ENCODE measurements around the gene PRX. TPM values are rescaled to one million over a fixed set of nuclear protein-coding genes. Genes with fewer than 3 reads are reported as not detected.

Gene PRX, protein sequence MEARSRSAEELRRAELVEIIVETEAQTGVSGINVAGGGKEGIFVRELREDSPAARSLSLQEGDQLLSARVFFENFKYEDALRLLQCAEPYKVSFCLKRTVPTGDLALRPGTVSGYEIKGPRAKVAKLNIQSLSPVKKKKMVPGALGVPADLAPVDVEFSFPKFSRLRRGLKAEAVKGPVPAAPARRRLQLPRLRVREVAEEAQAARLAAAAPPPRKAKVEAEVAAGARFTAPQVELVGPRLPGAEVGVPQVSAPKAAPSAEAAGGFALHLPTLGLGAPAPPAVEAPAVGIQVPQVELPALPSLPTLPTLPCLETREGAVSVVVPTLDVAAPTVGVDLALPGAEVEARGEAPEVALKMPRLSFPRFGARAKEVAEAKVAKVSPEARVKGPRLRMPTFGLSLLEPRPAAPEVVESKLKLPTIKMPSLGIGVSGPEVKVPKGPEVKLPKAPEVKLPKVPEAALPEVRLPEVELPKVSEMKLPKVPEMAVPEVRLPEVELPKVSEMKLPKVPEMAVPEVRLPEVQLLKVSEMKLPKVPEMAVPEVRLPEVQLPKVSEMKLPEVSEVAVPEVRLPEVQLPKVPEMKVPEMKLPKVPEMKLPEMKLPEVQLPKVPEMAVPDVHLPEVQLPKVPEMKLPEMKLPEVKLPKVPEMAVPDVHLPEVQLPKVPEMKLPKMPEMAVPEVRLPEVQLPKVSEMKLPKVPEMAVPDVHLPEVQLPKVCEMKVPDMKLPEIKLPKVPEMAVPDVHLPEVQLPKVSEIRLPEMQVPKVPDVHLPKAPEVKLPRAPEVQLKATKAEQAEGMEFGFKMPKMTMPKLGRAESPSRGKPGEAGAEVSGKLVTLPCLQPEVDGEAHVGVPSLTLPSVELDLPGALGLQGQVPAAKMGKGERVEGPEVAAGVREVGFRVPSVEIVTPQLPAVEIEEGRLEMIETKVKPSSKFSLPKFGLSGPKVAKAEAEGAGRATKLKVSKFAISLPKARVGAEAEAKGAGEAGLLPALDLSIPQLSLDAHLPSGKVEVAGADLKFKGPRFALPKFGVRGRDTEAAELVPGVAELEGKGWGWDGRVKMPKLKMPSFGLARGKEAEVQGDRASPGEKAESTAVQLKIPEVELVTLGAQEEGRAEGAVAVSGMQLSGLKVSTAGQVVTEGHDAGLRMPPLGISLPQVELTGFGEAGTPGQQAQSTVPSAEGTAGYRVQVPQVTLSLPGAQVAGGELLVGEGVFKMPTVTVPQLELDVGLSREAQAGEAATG (N-terminal part only)
- total RNA-seq (10 to 100 TPM; 18.7 to 20.0 TPM), polyA plus RNA-seq (ENCODE audit: insufficient read length in 6 of 6) (10 to 100 TPM; 11.5 to 17.9 (median 13.1) TPM)
- long read RNA-seq, donor 1, full-length matches to known transcripts: 2 of 7 reads
- long read RNA-seq, donor 1, partial matches to known transcripts: 5 of 7 reads
- long read RNA-seq, donor 1, other reads (novel, unspliced or antisense): 0 of 7 reads
- long read RNA-seq, donor 2, full-length matches to known transcripts: 2 of 12 reads
- long read RNA-seq, donor 2, partial matches to known transcripts: 10 of 12 reads
- long read RNA-seq, donor 2, other reads (novel, unspliced or antisense): 0 of 12 reads
- long read RNA-seq, donor 3, full-length matches to known transcripts: 1 of 1 reads
- long read RNA-seq, donor 3, partial matches to known transcripts: 0 of 1 reads
- long read RNA-seq, donor 3, other reads (novel, unspliced or antisense): 0 of 1 reads
- long read RNA-seq, donor 4, partial matches to known transcripts: 4 of 14 reads
- long read RNA-seq, donor 4, other reads (novel, unspliced or antisense): 10 of 14 reads
- long read RNA-seq, donor 5, full-length matches to known transcripts: 1 of 1 reads
- long read RNA-seq, donor 5, partial matches to known transcripts: 0 of 1 reads
- long read RNA-seq, donor 5, other reads (novel, unspliced or antisense): 0 of 1 reads
- long read RNA-seq, donor 6, full-length matches to known transcripts: 1 of 1 reads
- long read RNA-seq, donor 6, partial matches to known transcripts: 0 of 1 reads
- long read RNA-seq, donor 6, other reads (novel, unspliced or antisense): 0 of 1 reads
- long read RNA-seq, donor 7, full-length matches to known transcripts: 1 of 1 reads
- long read RNA-seq, donor 7, partial matches to known transcripts: 0 of 1 reads
- long read RNA-seq, donor 7, other reads (novel, unspliced or antisense): 0 of 1 reads
- long read RNA-seq, donor 8, full-length matches to known transcripts: 1 of 1 reads
- long read RNA-seq, donor 8, partial matches to known transcripts: 0 of 1 reads
- long read RNA-seq, donor 8, other reads (novel, unspliced or antisense): 0 of 1 reads
- long read RNA-seq, donor 9: 0 reads
- long read RNA-seq, donor 10, partial matches to known transcripts: 1 of 13 reads
- long read RNA-seq, donor 10, other reads (novel, unspliced or antisense): 12 of 13 reads
- long read RNA-seq, donor 11: 0 reads
- long read RNA-seq, donor 12, full-length matches to known transcripts: 1 of 1 reads
- long read RNA-seq, donor 12, partial matches to known transcripts: 0 of 1 reads
- long read RNA-seq, donor 12, other reads (novel, unspliced or antisense): 0 of 1 reads

DNA sequence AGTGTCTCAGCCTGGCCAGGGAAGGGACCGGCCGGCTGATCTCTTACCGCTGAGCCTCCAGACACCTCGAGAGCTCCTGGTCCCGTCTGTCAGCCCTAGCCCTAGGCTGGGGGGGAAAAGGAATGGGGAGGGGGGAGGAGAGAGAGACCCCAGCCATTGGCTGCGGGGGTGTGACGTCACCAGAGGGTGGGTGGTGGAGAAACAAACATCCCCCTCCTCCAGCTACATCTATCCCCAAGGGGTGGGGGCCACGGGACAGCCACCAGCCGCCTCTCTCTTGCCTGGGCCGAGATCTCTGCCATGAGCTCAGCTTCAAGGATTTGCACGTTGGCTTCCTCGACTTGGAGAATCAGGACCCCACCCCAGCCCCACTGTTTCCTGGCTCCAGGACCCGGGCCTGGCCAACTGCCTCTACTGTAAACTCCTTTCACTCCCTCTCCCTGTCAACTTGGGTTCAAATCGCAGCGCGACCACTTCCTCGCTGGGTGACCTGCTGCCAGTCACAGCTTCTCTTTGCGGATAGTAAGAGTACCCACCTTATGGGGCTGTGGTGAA is at the start of gene PRX:
TSS of gene PRX (minus strand) at position 88 of the 555 bp plus-strand sequence. CDS start 5,446 bp downstream, outside the sequence.
- peak within 1 kb of the TSS; percentile 51 to 55 for H3K27ac ChIP-seq
- no peaks in the 10 kb centered on the region for H3K27me3 ChIP-seq
- peak within 1 kb of the TSS; percentile 5 to 35 for H3K4me3 ChIP-seq
- TF ChIP-seq, protein P1, sequence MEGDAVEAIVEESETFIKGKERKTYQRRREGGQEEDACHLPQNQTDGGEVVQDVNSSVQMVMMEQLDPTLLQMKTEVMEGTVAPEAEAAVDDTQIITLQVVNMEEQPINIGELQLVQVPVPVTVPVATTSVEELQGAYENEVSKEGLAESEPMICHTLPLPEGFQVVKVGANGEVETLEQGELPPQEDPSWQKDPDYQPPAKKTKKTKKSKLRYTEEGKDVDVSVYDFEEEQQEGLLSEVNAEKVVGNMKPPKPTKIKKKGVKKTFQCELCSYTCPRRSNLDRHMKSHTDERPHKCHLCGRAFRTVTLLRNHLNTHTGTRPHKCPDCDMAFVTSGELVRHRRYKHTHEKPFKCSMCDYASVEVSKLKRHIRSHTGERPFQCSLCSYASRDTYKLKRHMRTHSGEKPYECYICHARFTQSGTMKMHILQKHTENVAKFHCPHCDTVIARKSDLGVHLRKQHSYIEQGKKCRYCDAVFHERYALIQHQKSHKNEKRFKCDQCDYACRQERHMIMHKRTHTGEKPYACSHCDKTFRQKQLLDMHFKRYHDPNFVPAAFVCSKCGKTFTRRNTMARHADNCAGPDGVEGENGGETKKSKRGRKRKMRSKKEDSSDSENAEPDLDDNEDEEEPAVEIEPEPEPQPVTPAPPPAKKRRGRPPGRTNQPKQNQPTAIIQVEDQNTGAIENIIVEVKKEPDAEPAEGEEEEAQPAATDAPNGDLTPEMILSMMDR (IDR thresholded peaks at IDR 0.05): no peak
- no peaks in the 10 kb centered on the region for H3K36me3 ChIP-seq
- no peak for ATAC-seq
- intact Hi-C loops (cut with DNase I): no loop called here
- no peaks in the 10 kb centered on the region for H3K9me3 ChIP-seq
- DNase-seq: peak in 2 of 4 donors; percentile 33 to 66
- peaks cover 0 to 51% of the 10 kb centered on the region in 2 donors for H3K4me1 ChIP-seq

DNA sequence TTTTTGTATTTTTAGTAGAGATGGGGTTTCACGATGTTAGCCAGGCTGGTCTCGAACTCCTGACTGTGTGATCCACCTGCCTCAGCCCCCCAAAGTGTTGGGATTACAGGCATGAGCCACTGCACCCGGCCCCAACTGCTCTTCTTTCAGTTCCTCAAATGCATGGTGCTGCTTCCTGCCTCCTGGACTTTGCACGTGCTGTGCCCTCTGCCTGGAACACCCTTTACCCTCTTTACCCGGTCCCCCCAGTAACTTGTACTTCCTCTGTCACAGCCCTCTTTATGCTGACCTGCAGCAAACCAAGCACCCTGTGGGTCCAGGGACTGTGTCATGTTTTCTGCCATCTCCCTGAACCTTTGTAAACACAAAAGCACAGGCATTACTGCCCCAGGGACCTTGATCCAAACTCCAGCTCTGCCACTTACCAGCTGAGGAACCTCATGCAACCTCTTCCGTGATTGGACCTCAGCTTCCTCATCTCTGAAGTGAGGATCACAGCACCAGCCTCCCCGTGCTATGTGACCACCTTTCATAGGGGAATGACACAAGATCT is 48.6 kb upstream of the PRX start:
- H3K9me3 ChIP-seq: no peaks in the 10 kb centered on the region
- intact Hi-C loops (cut with DNase I): no loop called here
- peaks cover 12 to 53% of the 10 kb centered on the region in 2 donors for H3K4me1 ChIP-seq
- peaks cover 0 to 7% of the 10 kb centered on the region in 2 donors for H3K27me3 ChIP-seq
- H3K27ac ChIP-seq: peak overlapping the region in 1 of 2 donors; percentile 50
- DNase-seq: peak in 1 of 4 donors; percentile 73
- peaks cover 0 to 24% of the 10 kb centered on the region in 2 donors for H3K36me3 ChIP-seq
- TF ChIP-seq, protein P1 (IDR thresholded peaks at IDR 0.05): no peak
- peak overlapping the region in 1 of 2 donors; percentile 2 for H3K4me3 ChIP-seq
- no peak for ATAC-seq

DNA sequence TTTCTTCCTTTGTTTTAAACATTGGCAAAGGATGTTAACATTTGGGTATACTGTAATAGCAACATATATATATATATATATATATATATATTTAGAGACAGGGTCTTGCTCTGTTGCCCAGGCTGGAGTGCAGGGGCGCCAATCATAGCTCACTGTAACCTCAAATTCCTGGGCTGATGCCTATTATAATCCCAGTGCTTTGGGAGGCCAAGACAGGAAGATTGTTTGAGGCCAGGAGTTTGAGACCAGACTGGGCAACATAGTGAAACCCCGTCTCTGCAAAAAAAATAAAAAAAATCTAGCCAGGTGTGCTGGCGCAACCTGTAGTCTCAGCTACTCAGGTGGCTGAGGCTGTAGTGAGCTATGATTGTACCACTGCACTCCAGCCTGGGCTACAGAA is 47.0 kb upstream of the PRX start:
- ATAC-seq (no peak), DNase-seq (no peak)
- no peak overlapping the region for H3K27ac ChIP-seq
- peaks cover 5 to 44% of the 10 kb centered on the region in 2 donors for H3K4me1 ChIP-seq
- no peaks in the 10 kb centered on the region for H3K9me3 ChIP-seq
- H3K4me3 ChIP-seq: no peak overlapping the region
- H3K36me3 ChIP-seq: peaks cover 0 to 37% of the 10 kb centered on the region in 2 donors
- H3K27me3 ChIP-seq: no peaks in the 10 kb centered on the region
- intact Hi-C loops (cut with DNase I): no loop called here
- TF ChIP-seq, protein P1 (IDR thresholded peaks at IDR 0.05): no peak
